Stimulated activated CD4-positive, alpha-beta T cell treated with anti-CD3 and anti-CD28 coated beads, TNF-alpha, amount 100 ng/mL, for 24 hours (primary cell): ENCODE measurements around the gene CERS6.
"Not testable (repeated sequence)": the region's sequence is repeated elsewhere in the genome, so short reads cannot be mapped to it uniquely, and the experiment has no call there.

ENCODE experiments used
- DNase-seq, 3 experiments: peaks; one replicate each; pipeline ENCODE4 v3.0.0-alpha.2; 2020; ENCODE audit warnings: low read depth in 3 of 3

CERS6 gene

GRCh38 chr2:168768357-168768756, 312.3 kb downstream of the CERS6 start:
- DNase-seq = not testable (repeated sequence)

- no peak for DNase-seq
Observed at GRCh38 chr2:168770796-168771195, 314.7 kb downstream of the CERS6 start.

- DNase-seq = no peak
Observed at GRCh38 chr2:168772704-168773103, 316.6 kb downstream of the CERS6 start.

- DNase-seq = no peak
Observed at GRCh38 chr2:168773128-168773527, 317.1 kb downstream of the CERS6 start.

GRCh38 chr2:168773719-168774521, 317.8 kb downstream of the CERS6 start:
- peak in 1 of 3 experiments; percentile 18 for DNase-seq

GRCh38 chr2:168775837-168776236, 319.8 kb downstream of the CERS6 start:
- DNase-seq = no peak

- no peak for DNase-seq
Observed at GRCh38 chr2:168780669-168781071, 324.6 kb downstream of the CERS6 start.

GRCh38 chr2:168781191-168781817, 325.2 kb downstream of the CERS6 start:
- DNase-seq = no peak

- DNase-seq = no peak
Observed at GRCh38 chr2:168782271-168782670, 326.2 kb downstream of the CERS6 start.

GRCh38 chr2:168784993-168785392, 328.9 kb downstream of the CERS6 start:
- no peak for DNase-seq

- no peak for DNase-seq
Observed at GRCh38 chr2:168787098-168787781, 331.2 kb downstream of the CERS6 start.

GRCh38 chr2:168787782-168788376, 331.8 kb downstream of the CERS6 start:
- no peak for DNase-seq

- no peak for DNase-seq
Observed at GRCh38 chr2:168789776-168790175, 333.7 kb downstream of the CERS6 start.

GRCh38 chr2:168790226-168790902, 334.3 kb downstream of the CERS6 start:
- no peak for DNase-seq

- not testable (repeated sequence) for DNase-seq
Observed at GRCh38 chr2:168791140-168791539, 335.1 kb downstream of the CERS6 start.

- DNase-seq = no peak
Observed at GRCh38 chr2:168793596-168793995, 337.5 kb downstream of the CERS6 start.

- no peak for DNase-seq
Observed at GRCh38 chr2:168794968-168795367, 338.9 kb downstream of the CERS6 start.

GRCh38 chr2:168796090-168796577, 340.1 kb downstream of the CERS6 start:
- no peak for DNase-seq

- no peak for DNase-seq
Observed at GRCh38 chr2:168796583-168797285, 340.7 kb downstream of the CERS6 start.

- no peak for DNase-seq
Observed at GRCh38 chr2:168797286-168797655, 341.2 kb downstream of the CERS6 start.
